CMK (cell line): ENCODE results near the gene CABLES1.
"Not testable (repeated sequence)": the region's sequence is repeated elsewhere in the genome, so short reads cannot be mapped to it uniquely, and the experiment has no call there.

Source experiments
- DNase-seq: peaks from one replicate; pipeline ENCODE4 v3.0.0-alpha.2; 2010; ENCODE audit warnings: low read depth

The CABLES1 gene

DNA sequence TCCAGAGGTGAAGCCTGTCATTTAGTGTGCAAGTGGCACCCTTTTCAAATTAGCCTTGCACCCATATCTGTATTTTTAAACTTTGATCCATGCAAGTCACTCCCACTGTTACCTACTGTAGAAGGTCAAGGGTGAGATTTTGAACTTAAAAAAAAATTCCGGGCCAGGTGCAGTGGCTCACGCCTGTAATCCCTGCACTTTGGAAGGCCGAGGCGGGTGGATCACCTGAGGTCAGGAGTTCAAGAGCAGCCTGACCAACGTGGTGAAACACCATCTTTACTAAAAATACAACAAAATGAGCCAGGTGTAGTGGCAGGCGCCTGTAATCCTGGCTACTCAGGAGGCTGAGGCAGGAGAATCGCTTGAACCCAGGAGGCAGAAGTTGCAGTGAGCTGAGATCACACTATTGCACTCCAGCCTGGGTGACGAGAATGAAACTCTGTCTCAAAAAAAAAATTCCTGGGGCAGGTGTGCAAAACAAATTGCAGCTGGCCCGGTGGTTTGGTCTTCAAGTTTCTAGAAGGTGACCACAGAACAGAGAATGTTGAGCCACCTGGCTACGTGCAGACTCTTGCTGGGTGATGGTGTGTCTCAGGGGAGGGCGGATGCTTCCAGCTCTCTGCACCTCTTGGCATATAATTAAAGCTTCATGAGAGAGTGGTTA, 106.7 kb downstream of the CABLES1 start:
- DNase-seq = not testable (repeated sequence)

DNA sequence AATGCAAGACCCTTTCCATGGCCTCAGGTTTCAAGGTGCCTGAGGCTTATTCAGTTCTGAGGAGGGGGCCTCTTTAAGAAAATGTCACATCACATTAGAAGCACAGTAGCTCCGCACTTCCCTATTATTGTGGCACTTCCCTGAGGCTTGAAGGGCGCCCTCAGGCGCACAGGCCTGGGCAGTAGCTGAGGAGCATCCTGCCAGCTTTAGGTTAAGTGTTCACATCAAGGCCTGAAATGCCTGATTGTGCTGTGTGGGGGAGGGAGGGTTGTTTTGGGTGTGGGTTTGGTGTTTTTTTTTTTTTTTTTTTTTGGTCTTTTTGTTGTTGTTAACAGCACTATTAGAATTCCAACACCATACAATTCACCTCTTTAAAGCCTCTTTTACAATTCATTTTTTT, 107.9 kb downstream of the CABLES1 start:
- DNase-seq = no peak

DNA sequence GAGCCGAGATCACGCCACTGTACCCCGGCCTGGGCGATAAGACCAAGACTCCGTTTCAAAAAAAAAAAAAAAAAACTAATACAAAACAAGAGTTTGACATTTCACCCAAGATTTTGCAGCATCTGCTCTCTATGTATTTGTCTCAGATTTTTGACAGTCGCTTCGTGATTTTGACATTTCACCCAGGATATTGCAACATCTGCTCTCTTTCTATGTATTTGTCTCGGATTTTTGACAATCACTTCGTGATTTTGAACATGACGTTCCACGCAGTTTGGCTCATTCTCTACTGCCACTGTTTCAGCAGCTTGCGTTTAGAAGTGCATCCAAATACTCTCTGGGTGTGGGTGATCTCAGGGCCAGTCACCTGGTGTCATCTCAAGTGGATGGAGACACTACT, 108.5 kb downstream of the CABLES1 start:
- no peak for DNase-seq

DNA sequence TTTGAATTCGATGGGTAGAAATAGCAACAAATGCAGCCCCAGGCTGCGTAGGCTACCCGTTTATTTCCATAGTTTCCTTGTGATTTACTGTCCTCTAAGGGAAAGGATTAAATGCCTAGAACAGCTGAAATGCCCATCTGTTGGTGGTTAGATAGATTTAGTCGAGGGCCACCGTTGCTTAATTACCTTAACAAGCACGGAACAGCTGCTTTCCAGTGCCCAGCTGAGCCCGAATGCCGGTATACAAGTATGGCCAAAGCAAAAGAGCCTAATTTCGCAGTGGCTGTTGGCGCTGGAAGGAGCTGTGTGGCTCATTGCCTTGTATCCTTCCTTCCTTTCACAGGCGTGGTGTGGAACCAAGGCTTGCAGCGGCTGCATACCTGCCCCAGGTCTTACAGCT, 109.1 kb downstream of the CABLES1 start:
- no peak for DNase-seq

DNA sequence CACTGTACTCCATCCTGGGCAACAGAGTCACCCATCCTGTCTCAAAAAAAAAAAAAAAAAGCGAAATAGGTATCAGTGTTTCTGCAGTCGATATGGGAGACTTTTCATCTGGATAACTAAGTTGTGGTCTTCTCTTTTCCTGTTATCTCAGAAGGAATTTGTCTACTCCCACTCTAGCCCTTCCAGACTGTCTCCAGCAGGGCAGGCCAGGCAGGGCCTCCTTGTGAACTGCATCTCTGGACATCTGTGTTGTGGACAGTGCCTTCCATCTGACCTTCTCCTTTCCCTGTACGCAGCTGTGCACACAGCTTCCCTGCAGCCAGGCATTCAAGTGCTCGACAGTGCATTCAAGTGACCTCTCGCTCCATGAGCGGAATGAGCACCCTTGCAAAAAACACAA, 110.2 kb downstream of the CABLES1 start:
- no peak for DNase-seq

DNA sequence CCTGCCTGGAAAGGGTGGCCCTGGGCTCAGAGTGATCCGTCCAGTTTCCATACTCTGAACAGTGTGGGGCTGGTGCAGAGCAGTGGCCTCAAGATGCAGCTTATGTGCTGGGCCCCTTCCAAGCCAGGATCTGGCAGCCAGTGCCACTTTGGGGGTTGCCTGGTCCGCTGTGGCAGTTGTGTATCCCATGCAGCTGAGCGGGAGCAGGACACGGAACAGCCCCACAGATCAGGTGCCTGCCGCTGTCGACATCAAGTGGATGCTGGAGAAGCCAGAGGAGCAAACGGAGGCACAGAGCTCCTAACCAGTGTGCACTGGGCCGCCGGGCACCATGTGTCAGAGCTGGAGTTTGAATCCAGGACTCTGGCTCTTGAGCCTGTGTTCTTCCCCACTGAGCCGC, 112.0 kb downstream of the CABLES1 start:
- DNase-seq = no peak

DNA sequence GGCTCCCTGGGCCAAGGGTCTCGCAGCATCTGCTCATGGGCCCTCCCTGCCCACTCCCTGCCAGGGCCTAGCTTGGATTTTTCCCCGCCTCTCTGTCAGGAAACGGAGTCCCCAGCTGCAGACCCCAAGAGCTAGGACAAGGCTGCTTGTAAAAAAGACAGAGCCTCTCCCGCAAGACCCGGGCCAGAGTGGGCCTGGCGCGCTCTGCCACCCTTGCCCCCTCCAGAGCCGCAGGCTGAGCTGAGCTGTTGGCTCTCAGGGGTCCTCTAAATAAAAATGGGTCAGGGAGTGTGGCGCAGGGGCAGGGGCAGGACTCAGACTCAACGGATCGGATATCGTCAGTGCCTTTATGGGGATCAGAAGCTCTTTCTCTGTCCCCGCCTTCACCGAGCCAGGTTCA, 112.6 kb downstream of the CABLES1 start:
- DNase-seq = no peak

DNA sequence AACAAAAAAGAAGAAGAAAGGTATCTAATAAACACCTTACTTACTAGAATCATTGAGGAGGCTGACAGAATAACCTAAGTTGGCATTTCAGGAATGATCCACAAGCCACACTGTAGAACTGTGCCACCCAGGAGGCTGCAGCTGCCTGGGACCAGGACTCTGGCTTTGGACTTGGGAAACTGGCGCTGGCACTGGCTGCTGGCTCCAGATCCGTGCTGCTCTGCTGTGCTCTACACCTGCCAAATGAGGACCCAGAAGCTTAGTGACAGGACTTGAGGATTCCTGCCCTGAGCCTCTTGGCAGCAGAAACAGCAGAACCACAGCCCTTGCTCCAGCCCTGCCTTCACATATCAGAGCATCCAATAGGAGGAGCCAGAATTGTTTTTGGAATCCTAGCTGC, 113.5 kb downstream of the CABLES1 start:
- no peak for DNase-seq

DNA sequence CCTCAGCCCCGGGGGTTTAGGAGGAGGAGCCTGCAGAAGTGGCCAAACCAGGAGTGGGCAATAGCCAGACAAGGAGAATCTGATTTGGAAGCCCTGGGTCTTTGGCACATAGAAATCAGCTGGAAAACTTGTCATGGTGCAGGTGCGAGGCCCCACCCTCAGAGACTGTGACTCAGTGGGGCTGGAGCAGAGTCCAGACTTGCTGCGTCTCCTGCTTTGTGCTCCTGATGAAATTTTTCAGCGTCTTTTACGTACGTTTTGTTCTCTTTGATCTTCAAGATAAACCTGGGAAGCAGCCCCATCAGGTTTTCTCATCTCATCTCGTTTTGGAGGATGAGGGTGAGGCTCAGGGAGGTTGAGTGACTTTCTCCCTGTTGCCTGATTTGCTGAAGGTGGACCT, 114.1 kb downstream of the CABLES1 start:
- DNase-seq = no peak

DNA sequence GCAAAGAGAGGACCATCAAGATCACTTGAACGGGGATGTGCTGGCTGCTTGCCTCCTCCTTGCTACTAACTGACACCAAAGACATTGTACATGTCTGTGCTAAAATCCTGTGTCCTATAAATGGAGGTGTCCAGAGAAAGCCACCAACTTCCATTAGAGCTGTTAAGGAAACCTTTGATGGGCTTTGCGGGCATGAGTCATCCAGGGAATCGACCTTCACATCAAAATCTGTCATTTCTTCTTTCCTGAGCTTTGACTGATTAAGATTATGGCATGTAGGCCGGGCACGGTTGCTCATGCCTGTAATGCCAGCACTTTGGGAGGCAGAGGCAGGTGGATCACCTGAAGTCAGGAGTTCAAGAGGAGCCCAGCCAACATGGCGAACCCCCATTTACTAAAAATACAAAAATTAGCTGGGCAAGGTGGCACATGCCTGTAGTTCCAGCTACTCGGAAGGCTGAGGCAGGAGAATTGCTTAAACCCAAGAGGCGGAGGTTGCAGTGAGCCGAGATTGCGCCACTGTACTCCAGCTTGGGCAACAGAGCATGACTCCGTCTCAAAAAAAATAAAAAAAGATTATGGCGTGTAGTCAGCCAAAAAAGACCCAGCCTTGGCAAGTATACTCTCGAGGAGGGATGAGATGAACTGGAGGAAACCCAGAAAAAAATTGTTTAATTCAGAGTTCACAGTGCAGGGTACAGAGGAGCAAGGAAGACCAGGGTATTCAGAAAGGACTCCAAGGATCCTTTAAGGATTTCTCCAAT, 115.8 kb downstream of the CABLES1 start:
- DNase-seq = no peak

DNA sequence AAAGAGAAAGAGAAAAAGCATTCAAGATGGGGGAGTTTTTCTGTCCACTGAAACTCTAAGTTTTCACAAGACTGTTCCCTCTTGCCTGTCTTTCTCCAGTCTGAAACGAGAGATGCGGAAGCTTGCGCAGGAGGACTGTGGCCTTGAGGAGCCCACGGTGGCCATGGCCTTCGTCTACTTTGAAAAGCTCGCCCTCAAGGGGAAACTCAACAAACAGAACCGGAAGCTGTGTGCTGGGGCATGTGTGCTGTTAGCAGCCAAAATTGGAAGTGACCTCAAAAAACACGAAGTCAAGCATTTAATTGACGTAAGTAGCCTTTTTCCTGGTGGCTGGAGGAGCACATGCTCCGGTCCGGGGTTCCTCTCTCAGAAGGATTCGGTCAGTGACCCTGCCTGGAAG, 118.3 kb downstream of the CABLES1 start:
- no peak for DNase-seq

DNA sequence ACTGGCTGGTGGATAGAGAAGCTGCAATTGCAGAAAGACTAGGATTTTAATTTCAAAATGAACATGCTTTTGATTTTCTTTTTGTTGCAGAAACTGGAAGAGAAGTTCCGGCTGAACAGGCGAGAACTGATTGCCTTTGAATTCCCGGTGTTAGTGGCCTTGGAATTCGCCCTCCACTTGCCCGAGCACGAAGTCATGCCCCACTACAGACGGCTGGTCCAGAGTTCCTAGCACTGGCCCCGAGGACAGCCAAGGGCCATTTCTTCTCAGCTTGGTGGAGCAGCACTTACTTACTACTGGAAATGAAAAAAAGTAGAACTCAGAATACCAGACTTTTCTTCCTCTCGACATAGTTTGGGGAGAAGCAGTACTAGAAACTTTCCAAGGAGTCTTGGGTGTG, 121.9 kb downstream of the CABLES1 start:
- no peak for DNase-seq

DNA sequence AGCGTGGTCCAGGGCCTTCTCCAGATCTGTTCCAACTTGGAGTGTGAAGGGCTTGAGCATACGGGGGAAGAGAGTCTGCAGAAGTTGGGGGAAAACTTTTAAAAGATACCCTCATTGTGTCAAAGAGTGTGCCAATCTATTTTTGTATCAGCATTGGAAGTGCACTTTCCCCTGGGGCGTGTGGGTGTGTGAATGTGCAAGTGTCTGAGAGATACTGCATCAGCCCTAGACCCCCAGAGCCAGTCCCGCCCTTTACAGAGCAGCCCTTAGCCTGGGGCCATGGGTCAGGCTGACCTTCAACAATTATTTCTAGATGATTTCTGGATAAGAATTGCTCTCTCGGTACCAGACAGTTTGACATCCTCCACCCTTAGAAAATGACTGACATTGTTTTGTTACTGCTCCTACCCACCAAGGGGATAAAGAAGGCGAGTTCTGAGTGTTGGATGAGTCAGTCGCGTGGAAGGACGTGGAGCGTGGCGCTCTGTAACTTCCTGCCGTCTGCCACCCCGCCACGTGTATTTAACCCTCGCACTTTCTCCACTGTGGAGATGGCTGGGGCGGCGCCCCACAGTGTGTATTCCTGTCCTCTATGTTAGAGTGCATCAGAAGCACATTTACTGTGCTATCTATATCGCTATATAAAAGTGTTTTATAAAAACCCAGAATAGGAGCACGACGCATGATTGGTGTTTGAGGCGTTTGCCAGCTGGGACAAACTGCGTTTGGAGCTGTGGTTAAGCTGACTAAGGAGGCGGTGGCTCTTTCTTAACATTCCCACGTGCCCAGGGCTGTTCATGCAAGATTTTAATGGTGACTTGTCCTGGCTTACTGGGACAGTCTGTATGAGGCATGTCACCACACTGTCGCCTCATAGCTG, 122.6 kb downstream of the CABLES1 start:
- no peak for DNase-seq

DNA sequence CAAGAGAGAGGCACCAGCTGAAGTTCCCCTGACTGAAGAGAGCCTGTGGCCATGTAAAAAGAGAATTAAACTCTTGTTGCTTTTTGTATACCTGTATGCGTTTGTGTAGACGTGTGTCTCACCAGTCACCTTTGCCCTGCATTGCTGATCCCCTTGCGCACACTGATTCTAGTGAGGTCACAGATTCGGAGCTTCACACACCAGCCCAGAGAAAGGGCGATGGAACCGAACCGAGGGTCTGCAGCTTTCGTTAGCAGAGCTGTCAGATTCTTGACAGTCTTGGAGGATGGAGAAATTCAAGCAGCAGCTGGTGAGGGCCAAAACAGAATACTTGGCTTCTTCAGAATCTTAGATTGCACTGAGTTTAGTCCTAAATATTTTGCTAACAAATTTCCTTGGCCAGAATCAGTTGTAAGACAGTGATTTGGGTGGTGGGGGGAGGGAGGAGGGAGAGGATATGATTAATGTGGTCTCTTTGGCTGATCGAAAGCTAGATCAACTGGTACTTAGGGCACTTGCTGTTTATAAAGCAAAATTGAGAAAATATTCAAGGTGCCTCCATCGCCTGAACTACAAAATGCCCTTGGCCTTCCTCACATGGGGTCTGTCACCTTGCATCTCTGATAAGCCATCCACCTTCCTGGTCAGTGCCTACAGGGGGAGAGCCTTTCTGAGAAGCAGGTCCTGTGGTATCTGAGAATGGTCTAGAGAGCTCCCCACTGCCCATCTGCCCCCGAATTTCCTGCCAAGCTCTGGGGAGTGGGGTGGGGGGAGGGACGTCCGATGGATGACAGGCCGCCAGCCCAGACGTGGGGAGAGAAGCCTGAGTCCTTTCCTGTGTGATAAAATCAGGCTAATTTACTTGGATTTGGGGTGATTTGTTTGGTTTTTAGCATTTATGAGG, 123.5 kb downstream of the CABLES1 start:
- DNase-seq = no peak

DNA sequence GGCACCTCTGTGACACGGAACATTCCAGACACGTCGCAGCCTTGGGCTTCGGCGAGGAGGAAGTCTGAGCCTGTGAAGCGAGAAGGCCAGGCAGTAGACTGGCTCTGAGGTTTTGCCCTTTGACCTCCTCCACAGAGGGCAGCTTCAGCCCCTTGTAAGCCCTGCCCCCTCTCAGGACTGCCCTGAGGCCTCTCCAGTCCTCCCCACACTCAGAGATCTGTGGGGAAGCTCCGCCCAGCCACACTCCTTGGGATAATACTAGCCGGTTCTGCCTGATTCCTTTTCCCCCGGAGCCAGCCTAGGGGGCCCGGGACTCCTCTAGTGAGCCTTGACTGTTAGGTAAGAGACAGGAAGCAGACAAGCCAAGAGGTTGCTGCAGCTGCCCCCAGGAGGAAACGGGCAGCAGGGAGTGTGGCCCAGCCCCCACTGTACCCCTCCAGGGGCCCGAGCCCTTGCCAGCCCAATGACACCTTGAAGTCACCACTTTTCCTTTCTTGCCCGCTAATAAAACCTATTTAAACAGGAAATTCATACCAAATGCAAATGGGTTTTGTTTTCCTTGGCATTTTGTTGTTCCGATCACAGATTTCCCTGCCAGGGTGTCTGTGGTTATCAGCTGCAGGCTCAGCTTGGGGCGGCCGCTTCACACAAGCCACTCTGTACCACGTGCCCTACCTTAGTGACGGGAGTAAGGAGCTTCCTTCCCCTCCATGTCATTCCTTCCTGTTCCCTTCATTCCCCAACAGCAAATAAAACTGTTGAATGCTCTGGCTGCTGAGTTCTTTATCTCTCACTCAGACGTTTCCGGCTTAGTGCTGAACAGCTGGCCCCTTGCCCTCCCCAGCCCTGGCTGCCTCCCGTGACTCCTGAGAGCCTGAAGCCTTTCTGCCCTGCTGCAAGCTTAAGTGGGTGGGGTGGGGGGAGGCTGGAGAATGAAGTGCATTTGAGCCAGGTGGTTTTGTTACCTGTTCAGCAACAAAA, 124.7 kb downstream of the CABLES1 start:
- peak; percentile 75 for DNase-seq

DNA sequence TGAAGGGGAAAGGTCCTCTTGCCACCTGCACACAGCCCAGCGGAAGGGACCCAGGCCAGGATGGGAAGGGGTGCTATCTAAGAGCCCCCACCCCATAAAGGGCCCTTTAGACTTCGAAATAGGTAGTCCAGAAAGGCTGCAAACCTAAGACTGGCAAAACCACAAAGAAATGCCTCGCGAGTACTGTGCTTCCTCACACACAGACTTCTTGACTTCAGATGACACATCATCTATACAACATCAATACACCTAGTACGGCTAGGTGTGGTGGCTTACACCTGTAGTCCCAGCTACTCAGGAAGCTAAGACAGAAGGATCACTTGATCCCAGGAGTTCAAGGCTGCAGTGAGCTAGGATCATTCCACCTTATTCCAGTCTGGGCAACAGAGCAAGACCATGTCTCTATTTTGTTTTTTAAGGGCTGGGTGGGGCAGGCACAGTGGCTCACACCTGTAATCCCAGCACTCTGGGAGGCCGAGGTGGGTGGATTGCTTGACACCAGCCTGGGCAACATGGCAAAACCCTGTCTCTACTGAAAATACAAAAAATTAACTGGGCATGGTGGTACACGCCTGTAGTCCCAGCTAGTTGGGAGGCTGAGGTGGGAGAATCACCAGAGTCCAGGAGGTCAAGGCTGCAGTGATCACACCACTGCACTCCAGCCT, 125.8 kb downstream of the CABLES1 start:
- no peak for DNase-seq

DNA sequence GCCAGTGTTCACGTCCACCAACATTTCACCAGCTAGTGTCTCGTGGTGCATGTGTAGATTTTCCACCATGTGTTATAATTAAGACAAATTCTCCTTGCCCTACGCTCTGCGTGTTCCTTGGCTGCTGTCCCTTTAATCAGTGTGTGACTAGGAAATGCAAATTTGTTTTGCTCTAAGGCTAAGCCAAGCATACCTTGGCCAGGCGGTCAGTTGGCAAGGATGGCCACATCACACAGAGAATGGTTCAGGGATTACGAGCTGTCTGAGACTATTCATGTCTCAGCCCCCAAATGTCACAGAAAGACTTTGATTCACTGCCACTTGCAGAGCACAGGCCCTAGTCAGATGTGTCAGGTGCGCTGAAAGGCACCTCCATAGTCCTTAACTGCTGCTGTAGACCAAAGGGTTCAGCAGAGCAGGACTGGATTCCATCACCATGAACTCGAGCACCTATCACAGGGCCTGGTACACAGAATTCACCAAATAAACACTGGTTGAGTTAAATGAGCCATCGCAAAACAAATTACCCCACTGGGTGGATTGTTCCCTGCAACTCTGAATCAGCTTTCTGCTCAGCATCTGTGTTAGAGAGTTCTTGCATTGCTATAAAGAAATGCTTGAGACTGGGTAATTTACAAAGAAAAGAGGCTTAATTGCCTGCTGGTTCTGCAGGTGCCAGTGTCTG, 128.4 kb downstream of the CABLES1 start:
- DNase-seq = no peak

DNA sequence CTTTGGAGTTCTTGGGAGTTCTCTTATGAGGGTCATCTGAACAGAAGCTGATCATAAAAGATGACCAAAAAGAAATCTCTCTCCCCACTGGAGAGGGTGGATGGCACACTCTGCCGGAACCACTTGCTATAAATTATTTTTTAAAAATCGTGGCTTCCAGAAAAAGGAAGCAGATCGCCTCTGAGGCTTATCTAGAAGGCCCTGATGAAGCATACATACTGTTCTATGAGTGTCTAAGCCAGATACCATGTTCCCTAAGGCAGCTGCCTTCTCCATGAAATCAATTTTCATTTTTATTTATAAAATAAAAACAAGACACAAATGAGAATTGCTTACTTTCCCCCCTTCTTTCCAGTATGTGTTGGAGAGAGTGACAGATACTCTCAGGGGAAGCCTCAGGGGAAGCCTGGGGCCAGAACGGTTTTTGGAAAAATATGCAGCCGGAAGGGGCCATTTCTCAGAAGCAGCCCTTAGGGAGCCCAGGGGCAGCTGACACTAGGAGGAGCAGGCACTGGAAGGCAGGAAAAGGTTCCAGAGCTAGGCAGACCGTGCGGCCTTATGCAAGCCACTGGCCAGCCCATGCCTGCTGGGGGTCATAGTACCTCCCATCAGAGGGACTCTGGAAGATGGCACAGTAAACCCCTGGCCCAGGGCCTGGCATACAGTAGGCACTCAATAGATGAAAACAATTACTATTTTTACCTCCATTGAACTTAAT, 130.6 kb downstream of the CABLES1 start:
- DNase-seq = peak; percentile 48
